GM23338 (cell line): ENCODE measurements around the gene CNTNAP2. TPM values are rescaled to one million over a fixed set of nuclear protein-coding genes. Genes with fewer than 3 reads are reported as not detected.

Source experiments
- ATAC-seq: fragments of 200-7000 bp; cut with Tn5 transposase; 3 replicates; pipeline ENCODE4 v1.9.1; 2020
- DNase-seq: peaks from one replicate; pipeline ENCODE4 v3.0.0-alpha.2; 2015; ENCODE audit warnings: low spot score
- H2AFZ ChIP-seq: fragments of 200-600 bp; sonication (generic); 2 replicates; pipeline ENCODE4 v1.8.0; 2016; ENCODE audit warnings: antibody characterized with exemption, mild to moderate bottlenecking, moderate library complexity
- H3F3A ChIP-seq: fragments of 200-600 bp; sonication (generic); replicated peaks from 2 replicates; pipeline ENCODE4 v1.8.0; 2017; ENCODE audit warnings: antibody characterized with exemption, mixed run types, low read depth
- H3K27ac ChIP-seq: fragments of 200-600 bp; sonication (generic); 2 replicates; pipeline ENCODE4 v1.6.1; 2016; ENCODE audit warnings: low read depth
- H3K27me3 ChIP-seq: fragments of 200-600 bp; sonication (generic); 2 replicates; pipeline ENCODE4 v1.8.0; 2016; ENCODE audit warnings: mild to moderate bottlenecking, mixed run types, moderate library complexity; ENCODE audit not compliant: insufficient read depth
- H3K36me3 ChIP-seq: fragments of 200-600 bp; sonication (generic); 2 replicates; pipeline ENCODE4 v1.8.0; 2016; ENCODE audit warnings: mild to moderate bottlenecking; ENCODE audit not compliant: insufficient read depth
- H3K4me1 ChIP-seq: fragments of 200-600 bp; sonication (generic); 2 replicates; pipeline ENCODE4 v1.8.0; 2016; ENCODE audit warnings: mild to moderate bottlenecking, moderate library complexity; ENCODE audit not compliant: insufficient read depth
- H3K4me2 ChIP-seq: fragments of 200-600 bp; sonication (generic); 2 replicates; pipeline ENCODE4 v1.7.1; 2017; ENCODE audit warnings: mixed run types
- H3K4me3 ChIP-seq: fragments of 200-600 bp; sonication (generic); 2 replicates; pipeline ENCODE4 v1.6.1; 2016; ENCODE audit warnings: mixed run types
- H3K79me2 ChIP-seq: fragments of 200-600 bp; sonication (generic); replicated peaks from 2 replicates; pipeline ENCODE4 v1.8.0; 2017; ENCODE audit warnings: mild to moderate bottlenecking; ENCODE audit not compliant: insufficient read depth
- H3K9me2 ChIP-seq: fragments of 200-600 bp; sonication (generic); 2 replicates; pipeline ENCODE4 v1.8.0; 2017; ENCODE audit not compliant: insufficient read depth
- H4K20me1 ChIP-seq: fragments of 200-600 bp; sonication (generic); replicated peaks from 2 replicates; pipeline ENCODE4 v1.8.0; 2017; ENCODE audit warnings: mild to moderate bottlenecking; ENCODE audit not compliant: insufficient read depth
- H3K27ac Mint-ChIP-seq: 2 replicates; pipeline ENCODE4 v1.8.0; 2020; ENCODE audit warnings: inconsistent platforms, mild to moderate bottlenecking, moderate library complexity, mixed read lengths
- H3K27me3 Mint-ChIP-seq: 3 replicates; pipeline ENCODE4 v1.8.0; 2022; ENCODE audit warnings: low read depth, mild to moderate bottlenecking, moderate library complexity, mixed read lengths, inconsistent platforms; ENCODE audit not compliant: insufficient read depth, poor library complexity
- H3K36me3 Mint-ChIP-seq: 3 replicates; pipeline ENCODE4 v1.8.0; 2021; ENCODE audit warnings: low read depth, mild to moderate bottlenecking, inconsistent platforms, moderate library complexity, mixed read lengths
- H3K4me1 Mint-ChIP-seq: 3 replicates; pipeline ENCODE4 v1.8.0; 2020; ENCODE audit warnings: mild to moderate bottlenecking, inconsistent platforms, mixed read lengths
- H3K4me3 Mint-ChIP-seq: 3 replicates; pipeline ENCODE4 v1.8.0; 2021; ENCODE audit warnings: moderate library complexity, mild to moderate bottlenecking, inconsistent platforms, mixed read lengths
- H3K9me3 Mint-ChIP-seq: 3 replicates; pipeline ENCODE4 v1.8.0; 2020; ENCODE audit warnings: moderate library complexity, mild to moderate bottlenecking, inconsistent platforms, mixed read lengths
- CREB1 ChIP-seq: fragments of 250-450 bp; sonication (Bioruptor Pico); IDR thresholded peaks from 2 replicates; pipeline ENCODE4 v1.5.0; 2020; ENCODE audit warnings: low read depth, mild to moderate bottlenecking, moderate library complexity
- EZH2 ChIP-seq: fragments of 200-600 bp; sonication (generic); IDR thresholded peaks from one replicate; pipeline ENCODE4 v1.8.0; 2017; ENCODE audit warnings: antibody characterized with exemption, mild to moderate bottlenecking, low read depth; ENCODE audit not compliant: unreplicated experiment
- EZH2phosphoT487 ChIP-seq: fragments of 200-600 bp; sonication (generic); IDR thresholded peaks from one replicate; pipeline ENCODE4 v1.8.1; 2018; ENCODE audit warnings: antibody characterized with exemption; ENCODE audit not compliant: unreplicated experiment
- JUNB ChIP-seq: IDR thresholded peaks from one replicate; pipeline ENCODE4 v1.6.1; 2016; ENCODE audit warnings: antibody characterized with exemption; ENCODE audit not compliant: unreplicated experiment
- NANOG ChIP-seq: IDR thresholded peaks from 2 replicates; pipeline ENCODE4 v1.6.1; 2016; ENCODE audit warnings: antibody characterized with exemption, borderline replicate concordance
- POLR2AphosphoS5 ChIP-seq: IDR thresholded peaks from 2 replicates; pipeline ENCODE4 v1.6.1; 2016; ENCODE audit warnings: antibody characterized with exemption, low read depth
- REST ChIP-seq: IDR thresholded peaks from one replicate; pipeline ENCODE4 v1.6.1; 2018; ENCODE audit warnings: antibody characterized with exemption; ENCODE audit not compliant: unreplicated experiment
- STAT1 ChIP-seq: IDR thresholded peaks from one replicate; pipeline ENCODE4 v1.6.1; 2016; ENCODE audit warnings: antibody characterized with exemption; ENCODE audit not compliant: unreplicated experiment
- polyA plus RNA-seq: library from polyadenylated mRNA; unstranded; fragments of >200 nt; fragmentation: Nextera tagmentation; extraction: Ambion mirVana; gene quantifications from 2 replicates; pipeline ENCODE4 v1.2.1, GENCODE V29; 2016
- total RNA-seq: library from RNA; depleted of rRNA; stranded (reverse); fragments of >200 nt; shearing (Covaris generic); gene quantifications from 2 replicates; pipeline ENCODE4 v1.2.3, GENCODE V29; 2014
- TF ChIP-seq, protein P1 (sequence below): IDR thresholded peaks from 2 replicates; pipeline ENCODE4 v1.6.1; 2016; ENCODE audit warnings: antibody characterized with exemption
- TF ChIP-seq, protein P2 (sequence below), 2 experiments: fragments of 200-600 bp in 1 of 2; sonication (generic) in 1 of 2; conservative IDR thresholded peaks; 2 replicates each; pipeline versions ENCODE4 v1.5.1 to v1.6.1; 2016 to 2017; ENCODE audit warnings: antibody characterized with exemption in 2 of 2, low read depth in 2 of 2, mild to moderate bottlenecking in 2 of 2, moderate library complexity in 1 of 2
- TF ChIP-seq, protein P3 (sequence below): fragments of 250-450 bp; sonication (Bioruptor Pico); IDR thresholded peaks from 2 replicates; pipeline ENCODE4 v1.5.0; 2020; ENCODE audit warnings: mild to moderate bottlenecking, moderate library complexity

Gene CNTNAP2
- total and polyA plus RNA-seq, 2 experiments from 2014 or later = 38.2 to 61.3 TPM

- Histone ChIP-seq H3K4me3 (no peak overlapping the region), H3K4me1 (no peaks in the 10 kb centered on the region), H4K20me1 (no peaks in the 10 kb centered on the region), H3K27ac (no peak overlapping the region), H3K4me2 (no peak overlapping the region), H3F3A (no peaks in the 10 kb centered on the region), H3K9me2 (no peaks in the 10 kb centered on the region), H3K36me3 (no peaks in the 10 kb centered on the region), H3K27me3 (no peaks in the 10 kb centered on the region), H2AFZ (no peak overlapping the region), H3K79me2 (no peaks in the 10 kb centered on the region)
- TF ChIP-seq EZH2phosphoT487 = no peak
- TF ChIP-seq, protein P1, sequence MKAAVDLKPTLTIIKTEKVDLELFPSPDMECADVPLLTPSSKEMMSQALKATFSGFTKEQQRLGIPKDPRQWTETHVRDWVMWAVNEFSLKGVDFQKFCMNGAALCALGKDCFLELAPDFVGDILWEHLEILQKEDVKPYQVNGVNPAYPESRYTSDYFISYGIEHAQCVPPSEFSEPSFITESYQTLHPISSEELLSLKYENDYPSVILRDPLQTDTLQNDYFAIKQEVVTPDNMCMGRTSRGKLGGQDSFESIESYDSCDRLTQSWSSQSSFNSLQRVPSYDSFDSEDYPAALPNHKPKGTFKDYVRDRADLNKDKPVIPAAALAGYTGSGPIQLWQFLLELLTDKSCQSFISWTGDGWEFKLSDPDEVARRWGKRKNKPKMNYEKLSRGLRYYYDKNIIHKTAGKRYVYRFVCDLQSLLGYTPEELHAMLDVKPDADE = no peak
- TF ChIP-seq NANOG = no peak
- TF ChIP-seq, protein P2, sequence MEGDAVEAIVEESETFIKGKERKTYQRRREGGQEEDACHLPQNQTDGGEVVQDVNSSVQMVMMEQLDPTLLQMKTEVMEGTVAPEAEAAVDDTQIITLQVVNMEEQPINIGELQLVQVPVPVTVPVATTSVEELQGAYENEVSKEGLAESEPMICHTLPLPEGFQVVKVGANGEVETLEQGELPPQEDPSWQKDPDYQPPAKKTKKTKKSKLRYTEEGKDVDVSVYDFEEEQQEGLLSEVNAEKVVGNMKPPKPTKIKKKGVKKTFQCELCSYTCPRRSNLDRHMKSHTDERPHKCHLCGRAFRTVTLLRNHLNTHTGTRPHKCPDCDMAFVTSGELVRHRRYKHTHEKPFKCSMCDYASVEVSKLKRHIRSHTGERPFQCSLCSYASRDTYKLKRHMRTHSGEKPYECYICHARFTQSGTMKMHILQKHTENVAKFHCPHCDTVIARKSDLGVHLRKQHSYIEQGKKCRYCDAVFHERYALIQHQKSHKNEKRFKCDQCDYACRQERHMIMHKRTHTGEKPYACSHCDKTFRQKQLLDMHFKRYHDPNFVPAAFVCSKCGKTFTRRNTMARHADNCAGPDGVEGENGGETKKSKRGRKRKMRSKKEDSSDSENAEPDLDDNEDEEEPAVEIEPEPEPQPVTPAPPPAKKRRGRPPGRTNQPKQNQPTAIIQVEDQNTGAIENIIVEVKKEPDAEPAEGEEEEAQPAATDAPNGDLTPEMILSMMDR (conservative IDR thresholded peaks at IDR 0.05; ENCODE audit: low read depth in 2 of 2) = no peak
- no peak for TF ChIP-seq REST
- TF ChIP-seq STAT1 = no peak
- TF ChIP-seq JUNB = no peak
- TF ChIP-seq CREB1 (CRISPR knock-in tag) = no peak
- no peak for TF ChIP-seq EZH2
- TF ChIP-seq, protein P3, sequence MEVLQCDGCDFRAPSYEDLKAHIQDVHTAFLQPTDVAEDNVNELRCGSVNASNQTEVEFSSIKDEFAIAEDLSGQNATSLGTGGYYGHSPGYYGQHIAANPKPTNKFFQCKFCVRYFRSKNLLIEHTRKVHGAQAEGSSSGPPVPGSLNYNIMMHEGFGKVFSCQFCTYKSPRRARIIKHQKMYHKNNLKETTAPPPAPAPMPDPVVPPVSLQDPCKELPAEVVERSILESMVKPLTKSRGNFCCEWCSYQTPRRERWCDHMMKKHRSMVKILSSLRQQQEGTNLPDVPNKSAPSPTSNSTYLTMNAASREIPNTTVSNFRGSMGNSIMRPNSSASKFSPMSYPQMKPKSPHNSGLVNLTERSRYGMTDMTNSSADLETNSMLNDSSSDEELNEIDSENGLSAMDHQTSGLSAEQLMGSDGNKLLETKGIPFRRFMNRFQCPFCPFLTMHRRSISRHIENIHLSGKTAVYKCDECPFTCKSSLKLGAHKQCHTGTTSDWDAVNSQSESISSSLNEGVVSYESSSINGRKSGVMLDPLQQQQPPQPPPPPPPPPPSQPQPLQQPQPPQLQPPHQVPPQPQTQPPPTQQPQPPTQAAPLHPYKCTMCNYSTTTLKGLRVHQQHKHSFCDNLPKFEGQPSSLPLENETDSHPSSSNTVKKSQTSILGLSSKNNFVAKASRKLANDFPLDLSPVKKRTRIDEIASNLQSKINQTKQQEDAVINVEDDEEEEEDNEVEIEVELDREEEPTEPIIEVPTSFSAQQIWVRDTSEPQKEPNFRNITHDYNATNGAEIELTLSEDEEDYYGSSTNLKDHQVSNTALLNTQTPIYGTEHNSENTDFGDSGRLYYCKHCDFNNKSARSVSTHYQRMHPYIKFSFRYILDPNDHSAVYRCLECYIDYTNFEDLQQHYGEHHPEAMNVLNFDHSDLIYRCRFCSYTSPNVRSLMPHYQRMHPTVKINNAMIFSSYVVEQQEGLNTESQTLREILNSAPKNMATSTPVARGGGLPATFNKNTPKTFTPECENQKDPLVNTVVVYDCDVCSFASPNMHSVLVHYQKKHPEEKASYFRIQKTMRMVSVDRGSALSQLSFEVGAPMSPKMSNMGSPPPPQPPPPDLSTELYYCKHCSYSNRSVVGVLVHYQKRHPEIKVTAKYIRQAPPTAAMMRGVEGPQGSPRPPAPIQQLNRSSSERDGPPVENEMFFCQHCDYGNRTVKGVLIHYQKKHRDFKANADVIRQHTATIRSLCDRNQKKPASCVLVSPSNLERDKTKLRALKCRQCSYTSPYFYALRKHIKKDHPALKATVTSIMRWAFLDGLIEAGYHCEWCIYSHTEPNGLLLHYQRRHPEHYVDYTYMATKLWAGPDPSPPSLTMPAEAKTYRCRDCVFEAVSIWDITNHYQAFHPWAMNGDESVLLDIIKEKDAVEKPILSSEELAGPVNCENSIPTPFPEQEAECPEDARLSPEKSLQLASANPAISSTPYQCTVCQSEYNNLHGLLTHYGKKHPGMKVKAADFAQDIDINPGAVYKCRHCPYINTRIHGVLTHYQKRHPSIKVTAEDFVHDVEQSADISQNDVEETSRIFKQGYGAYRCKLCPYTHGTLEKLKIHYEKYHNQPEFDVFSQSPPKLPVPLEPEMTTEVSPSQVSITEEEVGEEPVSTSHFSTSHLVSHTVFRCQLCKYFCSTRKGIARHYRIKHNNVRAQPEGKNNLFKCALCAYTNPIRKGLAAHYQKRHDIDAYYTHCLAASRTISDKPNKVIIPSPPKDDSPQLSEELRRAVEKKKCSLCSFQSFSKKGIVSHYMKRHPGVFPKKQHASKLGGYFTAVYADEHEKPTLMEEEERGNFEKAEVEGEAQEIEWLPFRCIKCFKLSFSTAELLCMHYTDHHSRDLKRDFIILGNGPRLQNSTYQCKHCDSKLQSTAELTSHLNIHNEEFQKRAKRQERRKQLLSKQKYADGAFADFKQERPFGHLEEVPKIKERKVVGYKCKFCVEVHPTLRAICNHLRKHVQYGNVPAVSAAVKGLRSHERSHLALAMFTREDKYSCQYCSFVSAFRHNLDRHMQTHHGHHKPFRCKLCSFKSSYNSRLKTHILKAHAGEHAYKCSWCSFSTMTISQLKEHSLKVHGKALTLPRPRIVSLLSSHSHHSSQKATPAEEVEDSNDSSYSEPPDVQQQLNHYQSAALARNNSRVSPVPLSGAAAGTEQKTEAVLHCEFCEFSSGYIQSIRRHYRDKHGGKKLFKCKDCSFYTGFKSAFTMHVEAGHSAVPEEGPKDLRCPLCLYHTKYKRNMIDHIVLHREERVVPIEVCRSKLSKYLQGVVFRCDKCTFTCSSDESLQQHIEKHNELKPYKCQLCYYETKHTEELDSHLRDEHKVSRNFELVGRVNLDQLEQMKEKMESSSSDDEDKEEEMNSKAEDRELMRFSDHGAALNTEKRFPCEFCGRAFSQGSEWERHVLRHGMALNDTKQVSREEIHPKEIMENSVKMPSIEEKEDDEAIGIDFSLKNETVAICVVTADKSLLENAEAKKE = no peak
- TF ChIP-seq POLR2AphosphoS5 = no peak
- Mint-ChIP-seq H3K9me3 (peaks cover 22% of the 10 kb centered on the region; the same call in 2 of the 3 replicates), H3K4me1 (no peaks in the 10 kb centered on the region), H3K27ac (no peak overlapping the region; the same call in 1 of the 2 replicates), H3K4me3 (no peak overlapping the region), H3K27me3 (peaks cover 2% of the 10 kb centered on the region), H3K36me3 (no peaks in the 10 kb centered on the region)
- no peak for DNase-seq
- no peak for ATAC-seq
Measured at GRCh38 chr7:146645383-146645976, 528.9 kb downstream of the CNTNAP2 start.
